Esophagus mucosa (tissue), 1 donor: Measurements from ENCODE around the gene CCDC134. TPM values are rescaled to one million over a fixed set of nuclear protein-coding genes. Genes with fewer than 3 reads are reported as not detected.
A peak's percentile ranks its signal among the peaks of the same experiment; 100 is the strongest.
"Not testable (repeated sequence)": the region's sequence is repeated elsewhere in the genome, so short reads cannot be mapped to it uniquely, and the experiment has no call there.

Experiments
- ATAC-seq: fragments of 200-7000 bp; cut with Tn5 transposase; one replicate; pipeline ENCODE4 v1.9.1; 2020
- total RNA-seq: library from RNA; stranded (reverse); gene quantifications from one replicate; pipeline ENCODE4 v1.2.4, GENCODE V29; 2023
- donor health status: DM: yes; HTN: yes; CAD: no.

Gene CCDC134
- total RNA-seq, 1 donor from 2014 or later = 6.9 TPM

DNA sequence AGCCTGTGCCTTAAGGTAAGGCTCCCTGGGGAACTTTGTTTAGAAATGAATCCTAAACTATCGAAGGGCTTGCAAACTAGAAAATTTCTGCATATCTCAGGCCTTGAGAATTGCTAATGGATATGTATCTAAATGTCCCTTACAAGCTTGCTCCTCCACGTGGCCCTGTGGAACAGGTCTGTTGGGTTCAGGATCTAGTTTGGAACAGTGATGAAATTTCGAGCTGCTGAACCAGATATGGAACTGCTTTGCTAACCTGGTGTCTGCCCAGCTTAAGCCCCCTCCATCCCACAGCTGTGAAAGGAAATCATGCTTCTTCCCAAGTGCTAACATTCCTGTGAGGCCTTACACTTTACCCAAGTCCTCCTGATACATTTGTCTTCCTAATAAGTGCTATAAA is 44.0 kb downstream of the CCDC134 start:
- peak; percentile 77 for ATAC-seq

DNA sequence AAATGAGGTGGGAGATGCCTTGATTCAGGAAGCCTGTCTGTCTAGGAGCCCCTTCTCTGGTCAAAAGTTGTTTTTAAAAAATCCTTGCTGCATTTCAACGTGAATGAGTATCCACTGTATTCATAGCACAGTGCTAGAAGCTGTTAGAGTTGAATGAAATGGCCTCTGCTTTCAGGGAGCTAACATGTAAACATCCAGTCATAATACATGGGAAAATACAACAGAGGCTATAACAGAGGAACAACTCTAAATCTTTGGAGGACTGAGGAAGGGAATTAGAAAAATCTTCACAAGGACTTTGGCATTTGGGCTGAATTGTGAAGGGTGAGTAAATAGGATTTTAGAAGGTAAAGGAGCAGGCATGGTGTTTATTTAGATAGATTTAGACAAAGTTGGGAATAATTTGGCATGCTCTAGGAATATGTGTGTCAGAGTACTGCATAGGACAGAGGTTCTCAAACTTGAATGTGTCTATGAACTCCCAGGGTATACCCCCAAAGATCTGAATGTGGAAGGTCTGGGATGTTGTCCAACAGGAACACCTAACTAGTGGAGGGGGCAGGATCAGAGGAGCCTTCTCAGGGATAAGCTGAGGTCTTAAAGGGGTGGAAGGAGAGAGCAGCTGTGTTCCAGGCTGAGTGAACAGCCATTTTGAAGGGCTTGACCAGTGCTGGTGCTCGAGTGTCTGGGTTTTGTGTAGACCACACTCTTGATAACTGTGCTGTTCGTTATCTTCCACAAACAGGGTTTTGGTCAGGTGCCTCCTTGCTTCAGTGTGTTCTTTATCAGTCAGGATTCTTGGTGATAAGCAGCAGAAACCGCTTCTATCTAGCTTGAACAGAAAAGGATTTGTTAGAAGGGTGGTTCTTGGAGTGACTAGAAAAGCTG is 45.1 kb downstream of the CCDC134 start:
- ATAC-seq = no peak

GRCh38 chr22:41846268-41846987 is 45.9 kb downstream of the CCDC134 start:
- ATAC-seq = peak; percentile 20

- peak; percentile 50 for ATAC-seq
Observed at GRCh38 chr22:41847300-41847699, 46.8 kb downstream of the CCDC134 start.

- peak; percentile 83 for ATAC-seq
Observed at GRCh38 chr22:41848468-41848867, 48.0 kb downstream of the CCDC134 start.

- ATAC-seq = no peak
Observed at GRCh38 chr22:41856469-41856868, 56.0 kb downstream of the CCDC134 start.

DNA sequence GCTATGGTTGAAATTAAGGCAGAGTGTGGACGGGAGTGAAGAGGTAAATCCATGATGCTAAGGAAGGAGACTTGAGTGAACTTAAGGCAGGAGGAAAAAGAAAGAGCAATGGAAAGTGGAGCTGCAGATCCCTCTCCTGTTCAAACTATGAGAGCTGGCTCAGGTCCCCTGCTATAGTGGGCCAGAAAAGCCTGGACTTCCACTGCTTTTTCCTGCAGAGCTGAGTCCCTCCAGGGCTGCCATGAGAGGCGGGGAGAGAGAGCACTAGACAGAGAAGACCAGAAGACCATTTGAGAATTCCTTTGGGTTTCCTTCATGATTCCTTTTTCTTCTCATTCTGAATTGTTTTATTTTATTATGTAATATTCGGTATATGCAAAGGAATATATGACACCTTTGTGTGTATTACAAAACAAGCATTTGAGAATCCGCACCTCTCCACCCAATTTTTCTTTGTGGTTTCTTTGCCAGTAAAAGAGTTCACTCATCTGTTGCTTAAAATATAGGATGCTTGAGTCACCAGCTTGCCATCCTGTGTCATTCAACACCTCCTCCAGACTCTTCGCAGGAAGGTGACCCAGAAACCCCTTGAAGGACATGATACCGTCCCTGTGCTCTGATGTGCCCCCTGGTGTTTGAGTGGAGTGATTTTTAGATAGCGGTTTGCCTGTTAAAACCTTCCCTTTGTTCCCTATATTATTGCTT is 56.8 kb downstream of the CCDC134 start:
- peak; percentile 65 for ATAC-seq

GRCh38 chr22:41857860-41858199 is 57.4 kb downstream of the CCDC134 start:
- ATAC-seq = no peak

GRCh38 chr22:41862160-41862529 is 61.7 kb downstream of the CCDC134 start:
- no peak for ATAC-seq

DNA sequence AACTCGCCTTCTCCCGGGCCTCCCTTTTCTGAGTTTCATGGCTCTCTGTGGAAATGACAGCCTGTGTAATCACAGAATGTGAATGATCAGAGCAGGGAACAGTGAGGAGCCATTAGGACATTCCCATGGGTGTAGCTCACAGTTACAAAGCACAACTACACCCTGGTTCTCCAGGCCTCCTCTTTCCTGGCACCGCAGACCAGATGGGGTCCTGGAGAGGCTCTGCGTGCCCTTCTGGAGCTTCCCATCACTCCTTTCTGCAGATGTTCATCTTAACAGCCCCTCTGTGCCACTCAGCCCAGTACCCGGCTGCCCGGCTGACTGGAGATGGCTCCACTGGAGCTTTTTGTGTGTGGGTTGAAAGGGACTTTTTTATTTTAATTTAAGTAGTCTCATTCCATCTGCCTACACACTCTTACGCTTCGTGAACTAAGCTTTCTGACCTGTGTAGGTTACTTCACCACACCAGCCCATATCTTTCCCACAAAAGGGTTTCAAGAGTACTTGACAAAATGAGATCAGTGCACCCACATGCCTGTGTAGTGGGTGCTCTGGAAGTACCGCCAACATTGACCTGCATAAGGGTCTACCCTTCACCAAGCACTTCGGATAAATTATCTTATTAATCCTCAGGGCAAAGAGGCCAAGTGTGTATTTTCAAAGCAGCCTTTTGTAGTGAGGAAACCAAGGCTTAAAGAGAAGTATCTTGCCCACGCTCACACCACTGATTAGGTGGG is 62.2 kb downstream of the CCDC134 start:
- no peak for ATAC-seq

- no peak for ATAC-seq
Observed at GRCh38 chr22:41863472-41863871, 63.0 kb downstream of the CCDC134 start.

- ATAC-seq = peak; percentile 10
Observed at GRCh38 chr22:41868556-41868955, 68.1 kb downstream of the CCDC134 start.

GRCh38 chr22:41870081-41870480 is 69.6 kb downstream of the CCDC134 start:
- not testable (repeated sequence) for ATAC-seq

GRCh38 chr22:41870786-41871185 is 70.3 kb downstream of the CCDC134 start:
- ATAC-seq = no peak

GRCh38 chr22:41873391-41873790 is 72.9 kb downstream of the CCDC134 start:
- ATAC-seq = no peak

- no peak for ATAC-seq
Observed at GRCh38 chr22:41874090-41874489, 73.6 kb downstream of the CCDC134 start.

- no peak for ATAC-seq
Observed at GRCh38 chr22:41875531-41876270, 75.2 kb downstream of the CCDC134 start.
